Adrenal gland (tissue), 5 donors: ENCODE measurements around the gene CLUH.

Experiments
- POLR2A ChIP-seq, 2 donors: fragments of 450-650 bp; IDR thresholded peaks; one replicate each; pipeline ENCODE4 v1.6.1; 2017; ENCODE audit warnings: antibody characterized with exemption in 2 of 2, mild to moderate bottlenecking in 2 of 2, moderate library complexity in 1 of 2
- TF ChIP-seq, protein P1 (sequence below), 6 experiments: fragments of 450-650 bp in 4 of 6; fragments of 200-600 bp in 2 of 6; sonication (generic) in 1 of 6; IDR thresholded peaks; 1 replicate in 5 of 6; 2 replicates in 1 of 6; pipeline versions ENCODE4 v1.5.1 to v1.8.0; 2016 to 2021; ENCODE audit warnings: antibody characterized with exemption in 6 of 6, mild to moderate bottlenecking in 2 of 6, moderate library complexity in 1 of 6
- donor health status: DM: no; HTN: no; CAD: no.

DNA sequence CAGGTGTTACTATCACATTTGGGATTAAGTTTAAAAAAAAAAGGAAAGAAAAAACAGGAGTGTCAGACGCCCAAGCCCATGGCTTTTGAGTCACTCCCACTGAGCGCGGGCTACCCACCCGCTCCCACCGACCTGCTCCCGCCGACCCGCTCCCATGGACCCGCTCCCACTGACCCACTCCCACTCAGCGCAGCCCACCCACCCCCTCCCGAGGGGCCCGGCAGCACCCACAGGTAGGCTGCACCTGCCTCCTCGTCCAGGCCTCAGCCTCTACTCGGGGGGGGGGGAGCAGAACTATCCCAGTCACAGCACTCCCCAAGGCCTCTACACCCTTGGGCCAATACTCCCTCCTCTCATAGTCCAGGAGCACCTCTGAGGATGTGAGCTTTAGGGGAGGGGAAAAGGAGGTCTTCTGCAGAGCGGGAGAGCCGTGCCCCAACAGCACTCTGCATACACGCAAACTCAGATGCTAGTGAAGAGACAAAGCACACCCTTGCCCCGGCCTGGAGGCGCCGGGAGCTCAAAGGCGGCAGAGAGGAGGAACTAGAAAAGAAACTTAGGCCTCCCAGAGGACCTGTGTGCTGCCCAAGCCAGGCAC is 2.9 kb downstream of the CLUH start:
- TF ChIP-seq POLR2A (IDR thresholded peaks at IDR 0.05) = no peak
- TF ChIP-seq, protein P1, sequence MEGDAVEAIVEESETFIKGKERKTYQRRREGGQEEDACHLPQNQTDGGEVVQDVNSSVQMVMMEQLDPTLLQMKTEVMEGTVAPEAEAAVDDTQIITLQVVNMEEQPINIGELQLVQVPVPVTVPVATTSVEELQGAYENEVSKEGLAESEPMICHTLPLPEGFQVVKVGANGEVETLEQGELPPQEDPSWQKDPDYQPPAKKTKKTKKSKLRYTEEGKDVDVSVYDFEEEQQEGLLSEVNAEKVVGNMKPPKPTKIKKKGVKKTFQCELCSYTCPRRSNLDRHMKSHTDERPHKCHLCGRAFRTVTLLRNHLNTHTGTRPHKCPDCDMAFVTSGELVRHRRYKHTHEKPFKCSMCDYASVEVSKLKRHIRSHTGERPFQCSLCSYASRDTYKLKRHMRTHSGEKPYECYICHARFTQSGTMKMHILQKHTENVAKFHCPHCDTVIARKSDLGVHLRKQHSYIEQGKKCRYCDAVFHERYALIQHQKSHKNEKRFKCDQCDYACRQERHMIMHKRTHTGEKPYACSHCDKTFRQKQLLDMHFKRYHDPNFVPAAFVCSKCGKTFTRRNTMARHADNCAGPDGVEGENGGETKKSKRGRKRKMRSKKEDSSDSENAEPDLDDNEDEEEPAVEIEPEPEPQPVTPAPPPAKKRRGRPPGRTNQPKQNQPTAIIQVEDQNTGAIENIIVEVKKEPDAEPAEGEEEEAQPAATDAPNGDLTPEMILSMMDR (IDR thresholded peaks at IDR 0.05) = no peak
